H1 (cell line): ENCODE data around the gene TSPAN3. TPM values are rescaled to one million over a fixed set of nuclear protein-coding genes. Genes with fewer than 3 reads are reported as not detected.

ENCODE experiments used
- EP300 ChIP-seq, 2 experiments: IDR thresholded peaks; 1 replicate in 1 of 2; 2 replicates in 1 of 2; pipeline ENCODE4 v1.6.1; 2011 to 2012; ENCODE audit warnings: low read depth in 2 of 2, low read length in 2 of 2, mild to moderate bottlenecking in 2 of 2, borderline replicate concordance in 1 of 2, inconsistent platforms in 1 of 2, moderate library complexity in 1 of 2
- GTF2F1 ChIP-seq: IDR thresholded peaks from 2 replicates; pipeline ENCODE4 v1.6.1; 2012; ENCODE audit warnings: low read depth, low read length, improper control_type of control experiment, borderline replicate concordance
- JUND ChIP-seq: IDR thresholded peaks from 2 replicates; pipeline ENCODE4 v1.6.1; 2011; ENCODE audit warnings: mild to moderate bottlenecking, improper control_type of control experiment, low read length
- RBBP5 ChIP-seq: IDR thresholded peaks from 2 replicates; pipeline ENCODE4 v1.7.1; 2012; ENCODE audit warnings: low read depth, mild to moderate bottlenecking, inconsistent platforms, low read length, moderate library complexity, borderline replicate concordance
- TAF1 ChIP-seq: IDR thresholded peaks from 2 replicates; pipeline ENCODE4 v1.6.1; 2011; ENCODE audit warnings: mild to moderate bottlenecking, low read depth, low read length
- polyA plus RNA-seq, 7 experiments: library from polyadenylated mRNA; depleted of rRNA in 3 of 7; stranded (reverse) in 5 of 7; unstranded in 2 of 7; fragments of >200 nt in 5 of 7; fragments of 200-250 nt in 2 of 7; gene quantifications; 1 replicate in 5 of 7; 2 replicates in 1 of 7; 4 replicates in 1 of 7; pipeline versions ENCODE4 v1.2.1 to v1.2.3, GENCODE V29; 2011 to 2013; ENCODE audit warnings: missing spikeins in 2 of 7, mixed read lengths in 2 of 7
- total RNA-seq: library from RNA; stranded (reverse); fragmentation: NEBNext Ultra II Directional; extraction: Animal tissue kit (Norgen Biotek cat#: 25700); gene quantifications from 2 replicates; pipeline ENCODE4 v1.2.1, GENCODE V29; 2021
- TF ChIP-seq, protein P1 (sequence below), 3 experiments: IDR thresholded peaks; 1 replicate in 2 of 3; 2 replicates in 1 of 3; pipeline versions ENCODE4 v1.5.1 to v1.6.1; 2011; ENCODE audit warnings: low read length in 3 of 3, mild to moderate bottlenecking in 3 of 3, inconsistent platforms in 2 of 3, low read depth in 1 of 3, moderate library complexity in 1 of 3; ENCODE audit not compliant: insufficient read depth in 1 of 3; ENCODE audit errors: control extremely low read depth in 1 of 3
- TF ChIP-seq, protein P2 (sequence below): fragments of 300-600 bp; sonication (generic); IDR thresholded peaks from 2 replicates; pipeline ENCODE4 v1.7.1; 2012; ENCODE audit warnings: low read length, moderate library complexity, mild to moderate bottlenecking, inconsistent platforms; ENCODE audit not compliant: insufficient replicate concordance

TSPAN3 gene
- total and polyA plus RNA-seq, 2 of the 8 experiments (the other 6 are each of a cell fraction or from before 2014, with no cell fraction given): 107 to 238 TPM

DNA sequence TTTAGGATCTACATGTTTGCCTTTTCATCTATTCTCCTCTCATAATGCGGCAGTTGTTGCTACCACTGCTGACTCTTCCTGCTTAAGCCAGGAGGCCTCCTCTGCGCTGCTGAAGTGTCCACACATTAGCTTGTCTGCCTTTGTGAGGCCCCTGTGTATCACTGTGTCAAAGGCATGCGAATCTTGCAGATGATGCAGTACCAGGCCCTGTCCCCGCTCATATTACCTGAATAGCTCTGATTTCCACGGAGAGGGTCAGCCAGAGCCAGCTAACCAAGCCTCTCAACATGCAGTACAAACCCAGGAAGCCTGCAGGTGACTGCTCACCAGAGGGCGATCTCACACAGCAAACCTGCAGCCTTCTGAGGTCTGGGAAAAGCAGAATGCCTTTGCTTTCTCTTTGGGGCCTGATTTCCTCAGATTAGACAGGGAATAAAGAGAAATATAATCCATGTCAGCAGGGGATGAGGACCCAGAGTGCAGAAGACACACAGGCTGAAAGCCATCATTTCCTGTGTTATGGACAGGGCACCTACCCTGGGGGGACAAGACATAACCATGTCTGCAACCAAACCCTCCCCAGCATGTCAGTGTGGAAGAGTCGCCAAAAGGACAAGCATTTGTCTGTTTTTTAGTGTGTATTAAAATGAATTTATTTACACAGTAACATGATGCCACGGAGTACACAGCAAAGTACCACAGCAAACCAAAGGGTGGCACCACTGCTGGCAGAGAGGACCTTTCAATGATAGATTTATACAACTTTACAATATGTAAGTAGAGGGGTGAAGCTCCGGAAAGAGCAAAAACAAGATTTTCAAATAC lies 36.8 kb upstream of the TSPAN3 start (continued):
- TF ChIP-seq, protein P1, sequence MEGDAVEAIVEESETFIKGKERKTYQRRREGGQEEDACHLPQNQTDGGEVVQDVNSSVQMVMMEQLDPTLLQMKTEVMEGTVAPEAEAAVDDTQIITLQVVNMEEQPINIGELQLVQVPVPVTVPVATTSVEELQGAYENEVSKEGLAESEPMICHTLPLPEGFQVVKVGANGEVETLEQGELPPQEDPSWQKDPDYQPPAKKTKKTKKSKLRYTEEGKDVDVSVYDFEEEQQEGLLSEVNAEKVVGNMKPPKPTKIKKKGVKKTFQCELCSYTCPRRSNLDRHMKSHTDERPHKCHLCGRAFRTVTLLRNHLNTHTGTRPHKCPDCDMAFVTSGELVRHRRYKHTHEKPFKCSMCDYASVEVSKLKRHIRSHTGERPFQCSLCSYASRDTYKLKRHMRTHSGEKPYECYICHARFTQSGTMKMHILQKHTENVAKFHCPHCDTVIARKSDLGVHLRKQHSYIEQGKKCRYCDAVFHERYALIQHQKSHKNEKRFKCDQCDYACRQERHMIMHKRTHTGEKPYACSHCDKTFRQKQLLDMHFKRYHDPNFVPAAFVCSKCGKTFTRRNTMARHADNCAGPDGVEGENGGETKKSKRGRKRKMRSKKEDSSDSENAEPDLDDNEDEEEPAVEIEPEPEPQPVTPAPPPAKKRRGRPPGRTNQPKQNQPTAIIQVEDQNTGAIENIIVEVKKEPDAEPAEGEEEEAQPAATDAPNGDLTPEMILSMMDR (IDR thresholded peaks at IDR 0.05; ENCODE audit: control extremely low read depth in 1 of 3, insufficient read depth in 1 of 3, low read depth in 1 of 3, low read length in 3 of 3): peak; percentile 88 to 93 (median 91)
- TF ChIP-seq RBBP5 (no peak), EP300 (IDR thresholded peaks at IDR 0.05; ENCODE audit: borderline replicate concordance in 1 of 2, low read depth in 2 of 2, low read length in 2 of 2) (no peak), GTF2F1 (no peak), TAF1 (no peak), JUND (no peak)
- TF ChIP-seq, protein P2, sequence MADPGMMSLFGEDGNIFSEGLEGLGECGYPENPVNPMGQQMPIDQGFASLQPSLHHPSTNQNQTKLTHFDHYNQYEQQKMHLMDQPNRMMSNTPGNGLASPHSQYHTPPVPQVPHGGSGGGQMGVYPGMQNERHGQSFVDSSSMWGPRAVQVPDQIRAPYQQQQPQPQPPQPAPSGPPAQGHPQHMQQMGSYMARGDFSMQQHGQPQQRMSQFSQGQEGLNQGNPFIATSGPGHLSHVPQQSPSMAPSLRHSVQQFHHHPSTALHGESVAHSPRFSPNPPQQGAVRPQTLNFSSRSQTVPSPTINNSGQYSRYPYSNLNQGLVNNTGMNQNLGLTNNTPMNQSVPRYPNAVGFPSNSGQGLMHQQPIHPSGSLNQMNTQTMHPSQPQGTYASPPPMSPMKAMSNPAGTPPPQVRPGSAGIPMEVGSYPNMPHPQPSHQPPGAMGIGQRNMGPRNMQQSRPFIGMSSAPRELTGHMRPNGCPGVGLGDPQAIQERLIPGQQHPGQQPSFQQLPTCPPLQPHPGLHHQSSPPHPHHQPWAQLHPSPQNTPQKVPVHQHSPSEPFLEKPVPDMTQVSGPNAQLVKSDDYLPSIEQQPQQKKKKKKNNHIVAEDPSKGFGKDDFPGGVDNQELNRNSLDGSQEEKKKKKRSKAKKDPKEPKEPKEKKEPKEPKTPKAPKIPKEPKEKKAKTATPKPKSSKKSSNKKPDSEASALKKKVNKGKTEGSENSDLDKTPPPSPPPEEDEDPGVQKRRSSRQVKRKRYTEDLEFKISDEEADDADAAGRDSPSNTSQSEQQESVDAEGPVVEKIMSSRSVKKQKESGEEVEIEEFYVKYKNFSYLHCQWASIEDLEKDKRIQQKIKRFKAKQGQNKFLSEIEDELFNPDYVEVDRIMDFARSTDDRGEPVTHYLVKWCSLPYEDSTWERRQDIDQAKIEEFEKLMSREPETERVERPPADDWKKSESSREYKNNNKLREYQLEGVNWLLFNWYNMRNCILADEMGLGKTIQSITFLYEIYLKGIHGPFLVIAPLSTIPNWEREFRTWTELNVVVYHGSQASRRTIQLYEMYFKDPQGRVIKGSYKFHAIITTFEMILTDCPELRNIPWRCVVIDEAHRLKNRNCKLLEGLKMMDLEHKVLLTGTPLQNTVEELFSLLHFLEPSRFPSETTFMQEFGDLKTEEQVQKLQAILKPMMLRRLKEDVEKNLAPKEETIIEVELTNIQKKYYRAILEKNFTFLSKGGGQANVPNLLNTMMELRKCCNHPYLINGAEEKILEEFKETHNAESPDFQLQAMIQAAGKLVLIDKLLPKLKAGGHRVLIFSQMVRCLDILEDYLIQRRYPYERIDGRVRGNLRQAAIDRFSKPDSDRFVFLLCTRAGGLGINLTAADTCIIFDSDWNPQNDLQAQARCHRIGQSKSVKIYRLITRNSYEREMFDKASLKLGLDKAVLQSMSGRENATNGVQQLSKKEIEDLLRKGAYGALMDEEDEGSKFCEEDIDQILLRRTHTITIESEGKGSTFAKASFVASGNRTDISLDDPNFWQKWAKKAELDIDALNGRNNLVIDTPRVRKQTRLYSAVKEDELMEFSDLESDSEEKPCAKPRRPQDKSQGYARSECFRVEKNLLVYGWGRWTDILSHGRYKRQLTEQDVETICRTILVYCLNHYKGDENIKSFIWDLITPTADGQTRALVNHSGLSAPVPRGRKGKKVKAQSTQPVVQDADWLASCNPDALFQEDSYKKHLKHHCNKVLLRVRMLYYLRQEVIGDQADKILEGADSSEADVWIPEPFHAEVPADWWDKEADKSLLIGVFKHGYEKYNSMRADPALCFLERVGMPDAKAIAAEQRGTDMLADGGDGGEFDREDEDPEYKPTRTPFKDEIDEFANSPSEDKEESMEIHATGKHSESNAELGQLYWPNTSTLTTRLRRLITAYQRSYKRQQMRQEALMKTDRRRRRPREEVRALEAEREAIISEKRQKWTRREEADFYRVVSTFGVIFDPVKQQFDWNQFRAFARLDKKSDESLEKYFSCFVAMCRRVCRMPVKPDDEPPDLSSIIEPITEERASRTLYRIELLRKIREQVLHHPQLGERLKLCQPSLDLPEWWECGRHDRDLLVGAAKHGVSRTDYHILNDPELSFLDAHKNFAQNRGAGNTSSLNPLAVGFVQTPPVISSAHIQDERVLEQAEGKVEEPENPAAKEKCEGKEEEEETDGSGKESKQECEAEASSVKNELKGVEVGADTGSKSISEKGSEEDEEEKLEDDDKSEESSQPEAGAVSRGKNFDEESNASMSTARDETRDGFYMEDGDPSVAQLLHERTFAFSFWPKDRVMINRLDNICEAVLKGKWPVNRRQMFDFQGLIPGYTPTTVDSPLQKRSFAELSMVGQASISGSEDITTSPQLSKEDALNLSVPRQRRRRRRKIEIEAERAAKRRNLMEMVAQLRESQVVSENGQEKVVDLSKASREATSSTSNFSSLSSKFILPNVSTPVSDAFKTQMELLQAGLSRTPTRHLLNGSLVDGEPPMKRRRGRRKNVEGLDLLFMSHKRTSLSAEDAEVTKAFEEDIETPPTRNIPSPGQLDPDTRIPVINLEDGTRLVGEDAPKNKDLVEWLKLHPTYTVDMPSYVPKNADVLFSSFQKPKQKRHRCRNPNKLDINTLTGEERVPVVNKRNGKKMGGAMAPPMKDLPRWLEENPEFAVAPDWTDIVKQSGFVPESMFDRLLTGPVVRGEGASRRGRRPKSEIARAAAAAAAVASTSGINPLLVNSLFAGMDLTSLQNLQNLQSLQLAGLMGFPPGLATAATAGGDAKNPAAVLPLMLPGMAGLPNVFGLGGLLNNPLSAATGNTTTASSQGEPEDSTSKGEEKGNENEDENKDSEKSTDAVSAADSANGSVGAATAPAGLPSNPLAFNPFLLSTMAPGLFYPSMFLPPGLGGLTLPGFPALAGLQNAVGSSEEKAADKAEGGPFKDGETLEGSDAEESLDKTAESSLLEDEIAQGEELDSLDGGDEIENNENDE: no peak
